GM12864 (cell line): Measurements from ENCODE around the gene PLAC9.

Experiments
- DNase-seq: peaks from one replicate; pipeline ENCODE4 v3.0.0-alpha.2; 2011; ENCODE audit warnings: low read depth
- H3K4me3 ChIP-seq: 2 replicates; pipeline ENCODE4 v1.5.1; 2011; ENCODE audit warnings: mild to moderate bottlenecking, low read depth, low read length, control low read depth
- TF ChIP-seq, protein P1 (sequence below): IDR thresholded peaks from 2 replicates; pipeline ENCODE4 v1.5.1; 2011; ENCODE audit warnings: low read depth, mild to moderate bottlenecking, moderate library complexity, low read length, control low read depth, inconsistent platforms; ENCODE audit errors: missing control alignments

PLAC9 gene

GRCh38 chr10:80148166-80148805 is 15.8 kb downstream of the PLAC9 start:
- TF ChIP-seq, protein P1, sequence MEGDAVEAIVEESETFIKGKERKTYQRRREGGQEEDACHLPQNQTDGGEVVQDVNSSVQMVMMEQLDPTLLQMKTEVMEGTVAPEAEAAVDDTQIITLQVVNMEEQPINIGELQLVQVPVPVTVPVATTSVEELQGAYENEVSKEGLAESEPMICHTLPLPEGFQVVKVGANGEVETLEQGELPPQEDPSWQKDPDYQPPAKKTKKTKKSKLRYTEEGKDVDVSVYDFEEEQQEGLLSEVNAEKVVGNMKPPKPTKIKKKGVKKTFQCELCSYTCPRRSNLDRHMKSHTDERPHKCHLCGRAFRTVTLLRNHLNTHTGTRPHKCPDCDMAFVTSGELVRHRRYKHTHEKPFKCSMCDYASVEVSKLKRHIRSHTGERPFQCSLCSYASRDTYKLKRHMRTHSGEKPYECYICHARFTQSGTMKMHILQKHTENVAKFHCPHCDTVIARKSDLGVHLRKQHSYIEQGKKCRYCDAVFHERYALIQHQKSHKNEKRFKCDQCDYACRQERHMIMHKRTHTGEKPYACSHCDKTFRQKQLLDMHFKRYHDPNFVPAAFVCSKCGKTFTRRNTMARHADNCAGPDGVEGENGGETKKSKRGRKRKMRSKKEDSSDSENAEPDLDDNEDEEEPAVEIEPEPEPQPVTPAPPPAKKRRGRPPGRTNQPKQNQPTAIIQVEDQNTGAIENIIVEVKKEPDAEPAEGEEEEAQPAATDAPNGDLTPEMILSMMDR, result no peak
- H3K4me3 ChIP-seq, result no peak overlapping the region
- DNase-seq, result no peak

- H3K4me3 ChIP-seq, result no peak overlapping the region
- DNase-seq, result no peak
- TF ChIP-seq, protein P1, result no peak
Observed at GRCh38 chr10:80149123-80149522, 16.6 kb downstream of the PLAC9 start.

GRCh38 chr10:80150172-80150571 is 17.6 kb downstream of the PLAC9 start:
- no peak for DNase-seq
- H3K4me3 ChIP-seq, result no peak overlapping the region
- TF ChIP-seq, protein P1, result no peak

DNA sequence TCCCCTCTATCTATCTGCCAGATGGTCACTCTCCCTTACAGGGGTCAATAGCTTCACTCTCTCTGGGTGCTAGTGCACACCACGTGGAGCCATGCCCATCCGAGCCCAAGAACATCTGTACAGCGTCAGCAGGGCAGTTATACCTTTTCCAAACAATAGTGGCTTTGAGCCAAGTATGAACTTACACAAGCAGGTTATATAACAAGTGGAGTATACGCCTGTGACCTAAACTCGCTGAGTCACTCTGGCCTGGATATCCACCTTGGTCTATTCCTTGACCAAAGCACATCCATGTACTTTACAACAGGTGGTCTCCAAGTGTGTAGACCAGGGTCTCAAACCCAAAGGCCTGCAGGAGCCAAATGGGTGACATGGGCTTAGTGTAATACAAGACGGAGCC is 20.3 kb downstream of the PLAC9 start:
- no peak for DNase-seq
- TF ChIP-seq, protein P1, result no peak
- no peak overlapping the region for H3K4me3 ChIP-seq

DNA sequence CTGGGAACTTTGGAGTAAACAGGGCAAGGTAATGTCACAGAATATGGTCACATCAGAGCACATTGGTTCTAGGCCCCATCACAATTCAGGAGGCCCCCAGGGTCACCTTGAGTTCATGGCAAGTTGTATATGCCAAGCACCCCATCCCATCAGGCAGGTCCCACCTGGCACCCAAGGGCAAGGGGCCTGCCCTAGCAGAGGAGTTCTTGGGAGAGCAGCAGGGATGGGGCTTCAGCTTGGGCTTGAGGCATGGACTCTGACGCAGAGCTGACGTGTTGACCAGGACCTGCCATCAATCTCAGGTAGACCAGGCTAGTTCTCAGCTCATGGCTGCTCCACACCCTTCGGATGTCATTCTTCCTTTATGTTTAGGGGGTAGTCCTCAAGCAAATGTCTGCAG is 20.9 kb downstream of the PLAC9 start:
- DNase-seq, result no peak
- TF ChIP-seq, protein P1, result no peak
- H3K4me3 ChIP-seq, result no peak overlapping the region

DNA sequence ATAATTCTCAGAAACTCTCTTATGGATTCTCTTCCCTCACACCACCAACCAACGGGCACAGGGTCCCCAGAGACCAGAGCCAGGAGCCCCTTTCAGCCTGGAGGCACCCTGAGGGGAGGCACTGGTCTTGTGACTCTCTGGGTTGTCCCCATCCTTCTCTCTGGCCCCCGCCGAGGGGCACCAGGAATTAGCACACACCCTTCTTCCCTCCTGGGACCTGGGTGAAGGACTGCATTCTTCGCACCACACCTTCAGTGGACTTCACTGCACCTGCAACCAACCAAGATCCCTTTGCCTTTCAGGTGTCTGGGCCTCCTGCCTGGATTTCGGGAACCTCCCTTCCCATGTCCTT is 22.1 kb downstream of the PLAC9 start:
- no peak for DNase-seq
- TF ChIP-seq, protein P1, result no peak
- no peak overlapping the region for H3K4me3 ChIP-seq

- DNase-seq, result no peak
- H3K4me3 ChIP-seq, result no peak overlapping the region
- TF ChIP-seq, protein P1, result no peak
Observed at GRCh38 chr10:80154978-80155695, 22.6 kb downstream of the PLAC9 start.
